GM12878 (cell line): Measurements from ENCODE around the gene CCNYL1. TPM values are rescaled to one million over a fixed set of nuclear protein-coding genes. Genes with fewer than 3 reads are reported as not detected.
A peak's percentile ranks its signal among the peaks of the same experiment; 100 is the strongest.
"Not testable (repeated sequence)": the region's sequence is repeated elsewhere in the genome, so short reads cannot be mapped to it uniquely, and the experiment has no call there.

Experiments used
- ATAC-seq: fragments of 200-7000 bp; cut with Tn5 transposase; 3 replicates; pipeline ENCODE4 v1.9.1; 2020; ENCODE audit warnings: mild to moderate bottlenecking, moderate library complexity
- BruUV-seq: library from RNA; stranded (reverse); fragments of 400-500 nt; replicated peaks from 2 replicates; lab custom pipeline; 2021; lab: Mats Ljungman, UMichigan
- CTCF ChIA-PET: fragments of 300-600 bp; sonication (Branson Sonifier 250); formaldehyde crosslinking; extraction: SDS; loops from one replicate; lab custom pipeline; 2021; ENCODE audit warnings: inconsistent platforms; lab: Yijun Ruan, JAX
- POLR2A ChIA-PET: fragments of 350-600 bp; formaldehyde crosslinking; extraction: SDS; loops from one replicate; lab custom pipeline; 2021; ENCODE audit warnings: inconsistent platforms; lab: Charles Lee
- RAD21 ChIA-PET: fragments of 300-600 bp; sonication (Branson Sonifier 250); formaldehyde crosslinking; loops from one replicate; lab custom pipeline; 2023; ENCODE audit warnings: antibody characterized with exemption; ENCODE audit not compliant: unreplicated experiment; lab: Charles Lee
- SMC1A ChIA-PET: fragments of 300-600 bp; sonication (Branson Sonifier 250); formaldehyde crosslinking; loops from one replicate; lab custom pipeline; 2023; ENCODE audit not compliant: unreplicated experiment, uncharacterized antibody; lab: Charles Lee
- DNase-seq: peaks from one replicate; pipeline ENCODE4 v3.0.0-alpha.2; 2011; ENCODE audit warnings: low read depth, low spot score
- FAIRE-seq: peaks from 3 replicates; lab custom pipeline; 2011; peaks lifted over from hg19 to GRCh38; lab: Jason Lieb, UNC
- H2AFZ ChIP-seq: 2 replicates; pipeline ENCODE4 v1.6.0; 2011; ENCODE audit warnings: low read depth, low read length, control low read depth; ENCODE audit not compliant: control insufficient read depth
- H3K27ac ChIP-seq: 2 replicates; pipeline ENCODE4 v1.5.1; 2011; ENCODE audit warnings: control low read depth; ENCODE audit not compliant: control insufficient read depth, insufficient read depth
- H3K27me3 ChIP-seq, 2 experiments: replicated peaks in 1 of 2; 2 replicates each; pipeline versions ENCODE4 v1.6.0 to v1.6.1; 2011; ENCODE audit warnings: low read length in 1 of 2; ENCODE audit not compliant: control insufficient read depth in 2 of 2, insufficient read depth in 2 of 2
- H3K36me3 ChIP-seq, 2 experiments: 2 replicates each; pipeline ENCODE4 v1.5.1; 2011; ENCODE audit warnings: low read length in 1 of 2; ENCODE audit not compliant: control insufficient read depth in 2 of 2, insufficient read depth in 2 of 2
- H3K4me1 ChIP-seq: 2 replicates; pipeline ENCODE4 v1.6.1; 2011; ENCODE audit warnings: mild to moderate bottlenecking, low read length, moderate library complexity, mixed read lengths; ENCODE audit not compliant: control insufficient read depth, insufficient read depth
- H3K4me2 ChIP-seq: 2 replicates; pipeline ENCODE4 v1.6.0; 2011; ENCODE audit warnings: control low read depth; ENCODE audit not compliant: control insufficient read depth, insufficient read depth
- H3K4me3 ChIP-seq: fragments of 200-600 bp; sonication (generic); 2 replicates; pipeline ENCODE4 v1.5.1; 2016
- H3K79me2 ChIP-seq: 2 replicates; pipeline ENCODE4 v1.6.0; 2011; ENCODE audit warnings: low read length; ENCODE audit not compliant: control insufficient read depth, insufficient read depth
- H3K9ac ChIP-seq: 2 replicates; pipeline ENCODE4 v1.8.0; 2011; ENCODE audit warnings: low read length, control low read depth, mixed read lengths; ENCODE audit not compliant: control insufficient read depth, insufficient read depth
- H3K9me3 ChIP-seq: replicated peaks from 3 replicates; pipeline ENCODE4 v1.5.1; 2011; ENCODE audit warnings: mild to moderate bottlenecking, low read length; ENCODE audit not compliant: control insufficient read depth, insufficient read depth
- H4K20me1 ChIP-seq: 2 replicates; pipeline ENCODE4 v1.6.0; 2011; ENCODE audit not compliant: control insufficient read depth, insufficient read depth
- ATF3 ChIP-seq: IDR thresholded peaks from 2 replicates; pipeline ENCODE4 v1.6.1; 2011; ENCODE audit warnings: low read depth, mild to moderate bottlenecking, low read length, moderate library complexity, borderline replicate concordance; ENCODE audit errors: extremely low read depth
- ATF7 ChIP-seq: fragments of 450-650 bp; IDR thresholded peaks from 2 replicates; pipeline ENCODE4 v1.6.1; 2016; ENCODE audit warnings: low read depth, mild to moderate bottlenecking
- JUNB ChIP-seq: IDR thresholded peaks from 2 replicates; pipeline ENCODE4 v1.6.1; 2016; ENCODE audit warnings: antibody characterized with exemption, mild to moderate bottlenecking
- WGBS: methylation state at CpG from one replicate; pipeline ENCODE4 v1.1.6; 2016; ENCODE audit warnings: low lambda C conversion rate; ENCODE audit not compliant: insufficient replicate concordance, insufficient coverage; ENCODE audit errors: missing lambda C conversion rate; 5-methylcytosine and 5-hydroxymethylcytosine counted together
- in situ Hi-C: fragments of 300-500 bp; cut with MboI; formaldehyde crosslinking; loops from 9 replicates; pipeline ENCODE4 v1.14.3; 2018; ENCODE audit warnings: mixed read lengths
- intact Hi-C: fragments of 100-400 bp; cut with micrococcal nuclease; formaldehyde crosslinking; loops from one replicate; pipeline ENCODE4 v1.14.2; 2022; ENCODE audit not compliant: unreplicated experiment
- polyA plus RNA-seq, 11 experiments: library from polyadenylated mRNA; depleted of rRNA in 4 of 11; unstranded in 6 of 11; stranded (reverse) in 5 of 11; fragments of >200 nt; fragmentation: Nextera tagmentation in 4 of 11; fragmentation: Illumina TruSeq in 1 of 11; extraction: Ambion mirVana in 4 of 11; extraction: Trizol in 1 of 11; gene quantifications; 1 replicate in 1 of 11; 2 replicates in 10 of 11; pipeline versions ENCODE4 v1.2.1 to v1.2.3, GENCODE V29; 2011 to 2016; ENCODE audit warnings: inconsistent platforms in 2 of 11, missing spikeins in 2 of 11, low read depth in 1 of 11
- total RNA-seq, 4 experiments: library from RNA; depleted of rRNA in 3 of 4; stranded (reverse); fragments of >200 nt in 3 of 4; fragmentation: Illumina TruSeq in 1 of 4; extraction: Trizol in 1 of 4; gene quantifications; 2 replicates each; pipeline versions ENCODE4 v1.2.1 to v1.2.3, GENCODE V29; 2013 to 2021

The CCNYL1 gene
- total and polyA plus RNA-seq, 10 of the 15 experiments (the other 5 are each of a cell fraction or from before 2014, with no cell fraction given) = 1.8 to 12.3 (median 5.9) TPM

GRCh38 chr2:207688597-207688996 lies 22.8 kb upstream of the CCNYL1 start:
- ChIA-PET CTCF (interaction anchor here (0.9 to 1.0 kb wide), 2 partner anchors 57 to 62 kb away, joined by 4 read pairs; no protein-coding TSS in a partner anchor), POLR2A (interaction anchor here (0.6 to 0.7 kb wide), 2 partner anchors 29 to 439 kb away, joined by 4 read pairs; no protein-coding TSS in a partner anchor), SMC1A (interaction anchor here (0.6 to 0.9 kb wide), 3 partner anchors 37 to 264 kb away, joined by 3 read pairs; no protein-coding TSS in a partner anchor), RAD21 (no interaction called here)
- in situ Hi-C loops (no loop called here), intact Hi-C loops (no loop called here)
- Histone ChIP-seq H3K36me3 (no peaks in the 10 kb centered on the region), H3K27ac (no peak overlapping the region), H4K20me1 (no peaks in the 10 kb centered on the region), H3K9ac (no peak overlapping the region), H3K4me1 (no peaks in the 10 kb centered on the region), H2AFZ (no peak overlapping the region), H3K9me3 (no peaks in the 10 kb centered on the region), H3K4me2 (no peak overlapping the region), H3K27me3 (no peaks in the 10 kb centered on the region), H3K79me2 (no peaks in the 10 kb centered on the region), H3K4me3 (no peak overlapping the region)
- no peak for DNase-seq
- no TSS peak for BruUV-seq
- peak; percentile 63 for ATAC-seq
- no peak for TF ChIP-seq ATF3
- peak; percentile 33; the same call in 1 of the 2 replicates for TF ChIP-seq ATF7
- 0 out of 2 replicates have a peak, but pooled peaks have one; percentile 41 for TF ChIP-seq JUNB
- no peak for FAIRE-seq

DNA sequence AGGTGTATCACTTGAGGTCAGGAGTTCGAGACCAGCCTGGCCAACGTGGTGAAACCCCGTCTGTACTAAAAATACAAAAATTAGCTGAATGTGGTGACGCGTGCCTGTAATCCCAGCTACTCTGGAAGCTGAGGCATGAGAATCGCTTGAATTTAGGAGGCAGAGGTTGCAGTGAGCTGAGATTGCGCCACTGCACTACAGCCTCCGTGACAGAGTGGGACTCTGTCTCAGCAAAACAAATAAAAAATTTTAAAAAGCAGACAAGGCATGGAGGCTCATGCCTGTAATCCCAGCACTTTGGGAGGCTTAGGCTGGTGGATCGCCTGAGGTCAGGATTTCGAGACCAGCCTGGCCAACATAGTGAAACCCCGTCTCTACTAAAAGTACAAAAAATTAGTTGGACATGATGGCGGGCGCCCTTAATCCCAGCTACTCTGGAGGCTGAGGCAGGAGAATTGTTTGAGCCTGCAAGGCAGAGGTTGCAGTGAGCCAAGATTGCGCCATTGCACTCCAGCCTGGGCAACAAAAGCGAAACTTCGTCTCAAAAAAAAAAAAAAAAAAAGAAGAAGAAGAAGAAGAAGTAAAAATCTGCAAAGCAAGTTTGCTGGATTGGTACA lies 20.5 kb upstream of the CCNYL1 start:
- FAIRE-seq, H3K4me3 ChIP-seq, ATAC-seq, BruUV-seq, H3K4me2 ChIP-seq, H3K9me3 ChIP-seq, H3K36me3 ChIP-seq, intact Hi-C loops, H3K9ac ChIP-seq, DNase-seq, H3K27ac ChIP-seq, H4K20me1 ChIP-seq, H3K79me2 ChIP-seq, in situ Hi-C loops, H2AFZ ChIP-seq, H3K27me3 ChIP-seq, H3K4me1 ChIP-seq, POLR2A ChIA-PET: not testable (repeated sequence)
- ChIA-PET CTCF (interaction anchor here (0.5 to 4.7 kb wide), 8 partner anchors 7 to 284 kb away, joined by 3 to 50 read pairs (median 4); no protein-coding TSS in a partner anchor), RAD21 (interaction anchor here (1.0 kb wide), 1 partner anchor 43 kb away, joined by 3 read pairs; no protein-coding TSS in a partner anchor), SMC1A (interaction anchor here (0.7 to 1.2 kb wide), 3 partner anchors 13 to 24 kb away, joined by 3 read pairs; no protein-coding TSS in a partner anchor)
- WGBS = 90% methylated on average over 14 of the region's 16 CpGs
